K562 (cell line): Measurements from ENCODE around the gene INO80. TPM values are rescaled to one million over a fixed set of nuclear protein-coding genes. Genes with fewer than 3 reads are reported as not detected.

ENCODE experiments used
- ATAC-seq: fragments of 200-7000 bp; cut with Tn5 transposase; 3 replicates; pipeline ENCODE4 v1.9.1; 2020; ENCODE audit warnings: moderate library complexity
- BruUV-seq: library from RNA; stranded (reverse); fragments of 400-500 nt; replicated peaks from 2 replicates; lab custom pipeline; 2021; lab: Mats Ljungman, UMichigan
- CTCF ChIA-PET: fragments of 300-600 bp; formaldehyde crosslinking; extraction: SDS; loops from one replicate; lab custom pipeline; 2021; ENCODE audit warnings: low intra/inter-chr PET ratio; lab: Yijun Ruan, JAX
- POLR2A ChIA-PET: fragments of 300-600, 350-650 bp; sonication (Branson Sonifier 250); formaldehyde crosslinking; extraction: SDS; loops from one replicate; lab custom pipeline; 2021; ENCODE audit warnings: antibody characterized with exemption, inconsistent platforms; lab: Yijun Ruan, JAX
- DNase-seq, 4 experiments: peaks; one replicate each; pipeline versions ENCODE4 v3.0.0 to v3.0.0-alpha.2; 2011 to 2018; ENCODE audit warnings: low spot score in 3 of 4, mixed read lengths in 3 of 4; ENCODE audit errors: extremely low read depth in 1 of 4
- FAIRE-seq: peaks from 2 replicates; lab custom pipeline; 2011; peaks lifted over from hg19 to GRCh38; lab: Jason Lieb, UNC
- H2AFZ ChIP-seq: 2 replicates; pipeline ENCODE4 v1.6.0; 2011; ENCODE audit warnings: low read depth, low read length, control low read depth, inconsistent platforms
- H3K27ac ChIP-seq: fragments of 200-600 bp; 3 replicates; pipeline ENCODE4 v1.8.0; 2011; ENCODE audit warnings: low read depth, mild to moderate bottlenecking, control low read depth, inconsistent platforms, low read length, moderate library complexity, mixed read lengths; ENCODE audit errors: extremely low read depth
- H3K27me3 ChIP-seq, 2 experiments: fragments of 300-600 bp in 1 of 2; 2 replicates in 1 of 2; 3 replicates in 1 of 2; pipeline versions ENCODE4 v1.6.0 to v1.8.0; 2011; ENCODE audit warnings: inconsistent platforms in 2 of 2, low read length in 2 of 2, mild to moderate bottlenecking in 1 of 2, mixed read lengths in 1 of 2, moderate library complexity in 1 of 2; ENCODE audit not compliant: control insufficient read depth in 2 of 2, insufficient read depth in 2 of 2
- H3K36me3 ChIP-seq: fragments of 300-600 bp; 3 replicates; pipeline ENCODE4 v1.8.0; 2011; ENCODE audit warnings: mild to moderate bottlenecking, low read length, inconsistent platforms; ENCODE audit not compliant: control insufficient read depth, insufficient read depth
- H3K4me1 ChIP-seq, 2 experiments: fragments of 200-600 bp in 1 of 2; replicated peaks in 1 of 2; 2 replicates in 1 of 2; 3 replicates in 1 of 2; pipeline versions ENCODE4 v1.5.1 to v1.8.0; 2011; ENCODE audit warnings: inconsistent platforms in 2 of 2, low read length in 2 of 2, mild to moderate bottlenecking in 1 of 2, mixed read lengths in 1 of 2, moderate library complexity in 1 of 2; ENCODE audit not compliant: control insufficient read depth in 2 of 2, insufficient read depth in 2 of 2
- H3K4me2 ChIP-seq: 2 replicates; pipeline ENCODE4 v1.6.1; 2011; ENCODE audit warnings: low read length, control low read depth, inconsistent platforms, mixed read lengths; ENCODE audit not compliant: insufficient read depth
- H3K4me3 ChIP-seq: fragments of 200-600 bp; sonication (generic), shearing (Covaris generic); 2 replicates; pipeline ENCODE4 v1.5.1; 2016; ENCODE audit warnings: control low read depth, inconsistent platforms
- H3K79me2 ChIP-seq: fragments of 200-600 bp; 3 replicates; pipeline ENCODE4 v1.8.0; 2011; ENCODE audit warnings: low read length, inconsistent platforms; ENCODE audit not compliant: control insufficient read depth, insufficient read depth
- H3K9ac ChIP-seq, 2 experiments: 2 replicates each; pipeline versions ENCODE4 v1.6.0 to v1.6.1; 2011; ENCODE audit warnings: low read depth in 2 of 2, low read length in 2 of 2, control low read depth in 1 of 2, inconsistent platforms in 1 of 2, mild to moderate bottlenecking in 1 of 2, mixed read lengths in 1 of 2; ENCODE audit not compliant: insufficient read depth in 1 of 2
- H3K9me1 ChIP-seq: one replicate; pipeline ENCODE4 v1.6.0; 2011; ENCODE audit warnings: inconsistent platforms, mild to moderate bottlenecking, low read length, moderate library complexity; ENCODE audit not compliant: control insufficient read depth, insufficient read depth
- H3K9me3 ChIP-seq: replicated peaks from 2 replicates; pipeline ENCODE4 v1.5.1; 2011; ENCODE audit warnings: low read depth, low read length, inconsistent platforms; ENCODE audit not compliant: control insufficient read depth, insufficient read depth
- H4K20me1 ChIP-seq: replicated peaks from 2 replicates; pipeline ENCODE4 v1.6.1; 2011; ENCODE audit warnings: low read length, inconsistent platforms, mixed read lengths; ENCODE audit not compliant: control insufficient read depth, insufficient read depth
- GATA2 ChIP-seq: sonication (generic); formaldehyde crosslinking; IDR thresholded peaks from 2 replicates; pipeline ENCODE4 v1.4.0; 2020; ENCODE audit warnings: mild to moderate bottlenecking, missing genetic modification reagents
- MCM2 ChIP-seq: fragments of 450-650 bp; IDR thresholded peaks from 2 replicates; pipeline ENCODE4 v1.6.1; 2017; ENCODE audit warnings: low read depth, mild to moderate bottlenecking
- MCM3 ChIP-seq: fragments of 450-650 bp; IDR thresholded peaks from 2 replicates; pipeline ENCODE4 v1.6.1; 2016
- NEUROD1 ChIP-seq: fragments of 150-350 bp; IDR thresholded peaks from 2 replicates; pipeline ENCODE4 v1.6.1; 2014; ENCODE audit warnings: borderline replicate concordance, low read length, low read depth; ENCODE audit not compliant: partially characterized antibody
- PYGO2 ChIP-seq: fragments of 450-650 bp; IDR thresholded peaks from 2 replicates; pipeline ENCODE4 v1.6.1; 2016; ENCODE audit warnings: mild to moderate bottlenecking, missing genetic modification characterization, moderate library complexity, missing compliant biosample characterization
- TRIM28 ChIP-seq: fragments of 450-650 bp; IDR thresholded peaks from 2 replicates; pipeline ENCODE4 v1.6.1; 2017
- ZBTB11 ChIP-seq, 3 experiments: fragments of 200-800 bp in 1 of 3; fragments of 250-450 bp in 1 of 3; fragments of 450-650 bp in 1 of 3; sonication (Bioruptor Pico) in 1 of 3; sonication (Bioruptor generic) in 1 of 3; formaldehyde crosslinking in 1 of 3; IDR thresholded peaks; 2 replicates each; pipeline versions ENCODE4 v1.6.1 to v1.8.0; 2016 to 2022; ENCODE audit warnings: mild to moderate bottlenecking in 2 of 3, missing genetic modification characterization in 2 of 3, missing compliant biosample characterization in 1 of 3, moderate library complexity in 1 of 3
- ZNF253 ChIP-seq: fragments of 250-450 bp; sonication (Bioruptor Pico); conservative IDR thresholded peaks from 2 replicates; pipeline ENCODE4 v1.6.1; 2021; ENCODE audit warnings: mild to moderate bottlenecking
- ZNF507 ChIP-seq: conservative IDR thresholded peaks from 2 replicates; pipeline ENCODE4 v1.6.1; 2017; ENCODE audit warnings: missing genetic modification characterization, missing compliant biosample characterization
- ZNF586 ChIP-seq: fragments of 450-650 bp; formaldehyde crosslinking; conservative IDR thresholded peaks from 2 replicates; pipeline ENCODE4 v1.4.0; 2020; ENCODE audit warnings: mild to moderate bottlenecking, moderate library complexity
- ZNF696 ChIP-seq: fragments of 250-450 bp; sonication (Bioruptor Pico); conservative IDR thresholded peaks from 2 replicates; pipeline ENCODE4 v1.4.0; 2020; ENCODE audit warnings: mild to moderate bottlenecking, moderate library complexity
- ZNF699 ChIP-seq: fragments of 250-450 bp; sonication (Bioruptor Pico); IDR thresholded peaks from 2 replicates; pipeline ENCODE4 v1.8.0; 2021; ENCODE audit warnings: mild to moderate bottlenecking, moderate library complexity; ENCODE audit not compliant: insufficient replicate concordance
- WGBS: fragments of 100-300 bp; shearing (Covaris generic); methylation state at CpG from one replicate; pipeline ENCODE4 v1.1.6; 2016; ENCODE audit warnings: low coverage, mixed read lengths; ENCODE audit not compliant: insufficient coverage; ENCODE audit errors: missing lambda C conversion rate; 5-methylcytosine and 5-hydroxymethylcytosine counted together
- in situ Hi-C: fragments of 300-500 bp; cut with MboI; formaldehyde crosslinking; loops from 4 replicates; pipeline ENCODE4 v1.15.0; 2018; ENCODE audit warnings: inconsistent platforms, mixed read lengths
- intact Hi-C: fragments of 100-400 bp; cut with micrococcal nuclease; formaldehyde crosslinking; loops from 2 replicates; pipeline ENCODE4 v1.14.2; 2022
- polyA plus RNA-seq, 8 experiments: library from polyadenylated mRNA; depleted of rRNA in 4 of 8; stranded (reverse) in 5 of 8; unstranded in 3 of 8; fragments of >200 nt; fragmentation: Nextera tagmentation in 2 of 8; fragmentation: Illumina TruSeq in 1 of 8; extraction: Ambion mirVana in 2 of 8; extraction: Trizol in 1 of 8; gene quantifications; 2 replicates each; pipeline versions ENCODE4 v1.2.1 to v1.2.3, GENCODE V29; 2011 to 2014; ENCODE audit warnings: inconsistent platforms in 1 of 8, missing spikeins in 1 of 8
- total RNA-seq, 7 experiments: library from RNA; depleted of rRNA in 6 of 7; stranded (reverse); fragments of >200 nt in 6 of 7; fragmentation: Illumina TruSeq in 2 of 7; extraction: Trizol in 2 of 7; gene quantifications; 2 replicates each; pipeline versions ENCODE4 v1.2.1 to v1.2.3, GENCODE V29; 2011 to 2021; ENCODE audit warnings: low replicate concordance in 1 of 7

Gene INO80
- total and polyA plus RNA-seq, 9 of the 15 experiments (the other 6 are each of a cell fraction or from before 2014, with no cell fraction given), result 1.1 to 25.7 (median 19.9) TPM

GRCh38 chr15:41106947-41107346 is 9.1 kb downstream of the INO80 start:
- POLR2A ChIA-PET, result interaction anchor here (1.5 kb wide), 1 partner anchor 8 kb away, joined by 6 read pairs; no protein-coding TSS in a partner anchor
- no peak overlapping the region for H3K4me2 ChIP-seq
- no peaks in the 10 kb centered on the region for H3K9me1 ChIP-seq
- H3K9ac ChIP-seq, result no peak overlapping the region
- peaks cover 39% of the 10 kb centered on the region for H3K36me3 ChIP-seq
- CTCF ChIA-PET, result no interaction called here
- no peak for FAIRE-seq
- in situ Hi-C loops (no loop called here), intact Hi-C loops (no loop called here)
- TF ChIP-seq ZNF696 (CRISPR knock-in tag), result no peak
- no peak for TF ChIP-seq ZNF253 (CRISPR knock-in tag)
- no peak for TF ChIP-seq ZNF507 (tag)
- TF ChIP-seq MCM2, result no peak
- no peak for TF ChIP-seq MCM3
- no peak for TF ChIP-seq ZNF699 (CRISPR knock-in tag)
- no peak for TF ChIP-seq TRIM28
- no peak for TF ChIP-seq PYGO2 (tag)
- TF ChIP-seq NEUROD1, result no peak
- no peak for TF ChIP-seq ZBTB11 (CRISPR knock-in tag; IDR thresholded peaks at IDR 0.05)
- no peak for TF ChIP-seq ZNF586 (CRISPR knock-in tag)
- TF ChIP-seq GATA2 (CRISPR knock-in tag), result no peak
- H3K4me1 ChIP-seq, result no peaks in the 10 kb centered on the region
- no peak overlapping the region for H2AFZ ChIP-seq
- H4K20me1 ChIP-seq, result no peaks in the 10 kb centered on the region
- no TSS peak for BruUV-seq
- WGBS, result 83% methylated on average over 5 of the region's 5 CpGs
- no peaks in the 10 kb centered on the region for H3K27me3 ChIP-seq
- no peak for ATAC-seq
- H3K4me3 ChIP-seq, result no peak overlapping the region
- DNase-seq, result no peak
- H3K79me2 ChIP-seq, result peaks cover 85% of the 10 kb centered on the region
- no peaks in the 10 kb centered on the region for H3K9me3 ChIP-seq
- H3K27ac ChIP-seq, result no peak overlapping the region
